ENCODE measurements around the gene EPB41. TPM values are rescaled to one million over a fixed set of nuclear protein-coding genes. Genes with fewer than 3 reads are reported as not detected.
A peak's percentile ranks its signal among the peaks of the same experiment; 100 is the strongest.

The EPB41 gene
- total and polyA plus RNA-seq, 2 of the 4 experiments (the other 2 are of a cell fraction): 4.6 to 10.0 TPM

GRCh38 chr1:29043274-29043965 is 129.1 kb downstream of the EPB41 start:
- Histone ChIP-seq H2BK15ac (ENCODE audit: low read depth, low read length) (no peak overlapping the region), H2AFZ (replicated peaks; ENCODE audit: low read length, poor library complexity) (no peak overlapping the region), H4K5ac (ENCODE audit: low read depth, low read length) (no peak overlapping the region), H3K4me1 (ENCODE audit: control insufficient read depth, insufficient read depth, low read length) (no peaks in the 10 kb centered on the region; the same call in 1 of the 2 replicates), H3K23ac (ENCODE audit: low read depth, low read length) (no peak overlapping the region), H4K8ac (ENCODE audit: low read depth in 2 of 2, low read length in 2 of 2) (no peak overlapping the region), H3K4ac (ENCODE audit: low read depth, low read length) (no peak overlapping the region), H3K9me1 (ENCODE audit: insufficient read depth, low read length) (no peaks in the 10 kb centered on the region), H2BK5ac (ENCODE audit: low read depth, low read length, poor library complexity, severe bottlenecking) (no peak overlapping the region), H2BK120ac (ENCODE audit: low read depth, low read length) (no peak overlapping the region), H3K79me1 (ENCODE audit: low read depth in 1 of 2, low read length in 2 of 2) (no peaks in the 10 kb centered on the region), H3K18ac (ENCODE audit: low read depth, low read length) (no peak overlapping the region), H4K20me1 (ENCODE audit: insufficient read depth, low read length) (no peaks in the 10 kb centered on the region), H4K91ac (ENCODE audit: insufficient read depth, low read depth, low read length) (no peak overlapping the region), H3K4me3 (ENCODE audit: insufficient read depth, low read depth, low read length) (no peak overlapping the region), H3K56ac (ENCODE audit: extremely low read depth, insufficient read depth, low read length) (no peak overlapping the region), H3K4me2 (ENCODE audit: low read depth, low read length) (no peak overlapping the region), H3K27ac (ENCODE audit: insufficient read depth, low read length) (no peak overlapping the region), H2AK5ac (ENCODE audit: low read depth, low read length) (no peak overlapping the region), H3K27me3 (ENCODE audit: control insufficient read depth, insufficient read depth, low read length) (no peaks in the 10 kb centered on the region), H3K36me3 (ENCODE audit: control insufficient read depth, insufficient read depth, low read length) (no peaks in the 10 kb centered on the region), H3K9ac (ENCODE audit: low read depth, low read length) (no peak overlapping the region), H3K14ac (replicated peaks; ENCODE audit: low read depth, low read length) (no peak overlapping the region), H3K9me3 (ENCODE audit: control insufficient read depth, insufficient read depth, low read length) (no peaks in the 10 kb centered on the region), H2BK20ac (ENCODE audit: low read depth, low read length) (no peak overlapping the region), H2AK9ac (replicated peaks; ENCODE audit: low read depth, low read length, poor library complexity) (no peak overlapping the region)
- in situ Hi-C loops (cut with MboI; ENCODE audit: low sequenced_read_pairs): no loop called here
- TF ChIP-seq CEBPB (IDR thresholded peaks at IDR 0.05; ENCODE audit: low read depth, low read length): peak; percentile 34; the same call in 1 of the 2 replicates
- TF ChIP-seq MAFK (IDR thresholded peaks at IDR 0.05; ENCODE audit: low read depth, low read length): no peak
- no peak for TF ChIP-seq NFE2L2 (IDR thresholded peaks at IDR 0.05; ENCODE audit: low read depth, low read length)
- TF ChIP-seq POLR2A (IDR thresholded peaks at IDR 0.05; ENCODE audit: low read depth, low read length): no peak
- WGBS, 2 experiments (ENCODE audit: extremely low coverage in 2 of 2, insufficient read length in 1 of 2): 50% methylated on average over 5 of the region's 6 CpGs; no CpG with 5 or more reads in 1 of the 2 experiments
- dilution Hi-C loops (cut with HindIII; ENCODE audit: low sequenced_read_pairs, unreplicated experiment): no loop called here
- intact Hi-C loops (cut with micrococcal nuclease): no loop called here
- no TSS peak for BruUV-seq (replicated peaks)
- POLR2A ChIA-PET (ENCODE audit: unreplicated experiment): no interaction called here
- CTCF ChIA-PET: interaction anchor here (0.6 to 3.3 kb wide), 4 partner anchors 10 to 1903 kb away, joined by 3 to 16 read pairs (median 5); no protein-coding TSS in a partner anchor
- DNase-seq (no peak), ATAC-seq (ENCODE audit: low read depth) (no peak)

Measured in IMR-90 (cell line).